HG02759 (cell line): ENCODE data around the gene RPTOR.

Experiments
- ATAC-seq: cut with Tn5 transposase; IDR thresholded peaks from one replicate; pipeline ENCODE4 v1.9.1; 2021; ENCODE audit warnings: mild to moderate bottlenecking, moderate library complexity; ENCODE audit not compliant: unreplicated experiment

Gene RPTOR

GRCh38 chr17:80586846-80587228 lies 42.2 kb downstream of the RPTOR start:
- ATAC-seq = no peak

GRCh38 chr17:80588702-80589383 lies 44.2 kb downstream of the RPTOR start:
- ATAC-seq = no peak

- no peak for ATAC-seq
Measured at GRCh38 chr17:80591788-80592187, 47.1 kb downstream of the RPTOR start.

- ATAC-seq = no peak
Measured at GRCh38 chr17:80592243-80592642, 47.6 kb downstream of the RPTOR start.

- ATAC-seq = no peak
Measured at GRCh38 chr17:80593181-80593580, 48.5 kb downstream of the RPTOR start.

GRCh38 chr17:80594431-80595269 lies 50.0 kb downstream of the RPTOR start:
- no peak for ATAC-seq

GRCh38 chr17:80596760-80597608 lies 52.3 kb downstream of the RPTOR start:
- no peak for ATAC-seq

GRCh38 chr17:80598813-80599545 lies 54.3 kb downstream of the RPTOR start:
- no peak for ATAC-seq

- ATAC-seq = no peak
Measured at GRCh38 chr17:80599546-80600305, 55.1 kb downstream of the RPTOR start.

GRCh38 chr17:80601146-80601545 lies 56.5 kb downstream of the RPTOR start:
- no peak for ATAC-seq

GRCh38 chr17:80603396-80603795 lies 58.8 kb downstream of the RPTOR start:
- ATAC-seq = no peak

GRCh38 chr17:80604009-80604669 lies 59.5 kb downstream of the RPTOR start:
- no peak for ATAC-seq

GRCh38 chr17:80604670-80605010 lies 60.0 kb downstream of the RPTOR start:
- ATAC-seq = no peak

- peak; percentile 92 for ATAC-seq
Measured at GRCh38 chr17:80605326-80606066, 60.9 kb downstream of the RPTOR start.

GRCh38 chr17:80608326-80608725 lies 63.7 kb downstream of the RPTOR start:
- ATAC-seq = no peak

GRCh38 chr17:80609757-80610156 lies 65.1 kb downstream of the RPTOR start:
- ATAC-seq = no peak

- no peak for ATAC-seq
Measured at GRCh38 chr17:80611816-80612215, 67.2 kb downstream of the RPTOR start.

- ATAC-seq = no peak
Measured at GRCh38 chr17:80612997-80613731, 68.5 kb downstream of the RPTOR start.
